IPS-18a (cell line): ENCODE data around the gene NUDT2.
"Not testable (repeated sequence)": the region's sequence is repeated elsewhere in the genome, so short reads cannot be mapped to it uniquely, and the experiment has no call there.

Experiments used
- H3K27ac ChIP-seq: one replicate; pipeline ENCODE4 v1.5.1; 2013; ENCODE audit warnings: low read length
- H3K27me3 ChIP-seq: one replicate; pipeline ENCODE4 v1.6.1; 2013; ENCODE audit warnings: mild to moderate bottlenecking, low read length; ENCODE audit not compliant: control insufficient read depth, insufficient read depth
- H3K36me3 ChIP-seq: one replicate; pipeline ENCODE4 v1.6.1; 2013; ENCODE audit warnings: low read depth, low read length; ENCODE audit not compliant: control insufficient read depth
- H3K4me1 ChIP-seq: one replicate; pipeline ENCODE4 v1.6.1; 2013; ENCODE audit warnings: low read depth, low read length; ENCODE audit not compliant: control insufficient read depth
- H3K4me3 ChIP-seq: one replicate; pipeline ENCODE4 v1.5.1; 2013; ENCODE audit warnings: low read length
- H3K9ac ChIP-seq: one replicate; pipeline ENCODE4 v1.6.1; 2013; ENCODE audit warnings: mild to moderate bottlenecking, low read length, moderate library complexity
- H3K9me3 ChIP-seq: one replicate; pipeline ENCODE4 v1.6.1; 2013; ENCODE audit warnings: low read depth, low read length; ENCODE audit not compliant: control insufficient read depth

NUDT2 gene

DNA sequence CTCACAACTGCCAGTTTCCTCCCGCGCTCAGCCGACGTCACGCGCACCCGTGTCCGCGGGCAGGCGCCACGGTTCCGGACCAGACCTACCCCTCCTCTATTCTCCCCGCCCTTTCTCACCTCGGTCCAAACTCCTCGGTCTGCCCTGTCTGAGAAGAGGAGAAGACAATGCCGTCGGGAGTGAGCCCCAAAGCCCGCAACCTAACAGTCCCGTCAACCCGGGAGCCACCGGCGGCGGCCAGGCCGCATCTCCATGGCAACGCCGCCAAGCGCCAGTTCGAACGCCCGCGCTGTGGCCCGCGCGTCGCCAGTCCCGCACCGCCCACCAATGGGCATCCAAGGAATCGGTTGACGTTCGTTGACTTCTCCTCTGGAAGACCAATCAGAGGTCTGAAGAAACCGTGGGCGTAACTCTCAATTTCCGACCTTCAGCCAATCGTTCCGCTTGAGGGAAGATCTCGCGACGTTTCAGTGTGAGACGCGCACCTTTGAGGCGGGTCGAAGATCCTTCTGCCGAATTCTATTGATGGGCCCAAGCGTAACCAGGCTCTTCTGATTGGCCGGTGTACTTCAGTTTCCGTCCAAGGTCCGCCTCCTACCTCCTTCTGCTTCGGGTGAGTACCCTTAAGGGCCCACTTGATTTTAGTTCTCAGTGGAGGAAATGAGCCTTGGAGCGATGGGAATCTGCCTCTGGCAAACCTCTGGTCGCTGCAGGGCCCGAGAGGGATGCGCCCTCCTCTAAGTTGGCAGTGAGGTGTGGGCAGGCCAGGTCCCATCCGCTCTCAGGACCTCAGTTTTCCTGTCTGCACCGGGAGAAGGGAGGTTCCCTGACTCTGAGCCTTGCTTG lies at the start of gene NUDT2, which contains the start of gene KIF24:
Gene NUDT2 (plus strand): TSS at position 583 of the 846 bp plus-strand sequence. CDS start 9,471 bp downstream, outside the sequence.
Gene KIF24 (minus strand): TSS at position 282 of the 846 bp plus-strand sequence. CDS start 17,922 bp downstream, outside the sequence.
- Histone ChIP-seq H3K27ac (peak within 1 kb of the TSS; percentile 44), H3K27me3 (no peaks in the 10 kb centered on the region), H3K9ac (peak within 1 kb of the TSS; percentile 85), H3K4me3 (peak within 1 kb of the TSS; percentile 67), H3K9me3 (no peaks in the 10 kb centered on the region), H3K4me1 (peaks cover 13% of the 10 kb centered on the region), H3K36me3 (no peaks in the 10 kb centered on the region)

DNA sequence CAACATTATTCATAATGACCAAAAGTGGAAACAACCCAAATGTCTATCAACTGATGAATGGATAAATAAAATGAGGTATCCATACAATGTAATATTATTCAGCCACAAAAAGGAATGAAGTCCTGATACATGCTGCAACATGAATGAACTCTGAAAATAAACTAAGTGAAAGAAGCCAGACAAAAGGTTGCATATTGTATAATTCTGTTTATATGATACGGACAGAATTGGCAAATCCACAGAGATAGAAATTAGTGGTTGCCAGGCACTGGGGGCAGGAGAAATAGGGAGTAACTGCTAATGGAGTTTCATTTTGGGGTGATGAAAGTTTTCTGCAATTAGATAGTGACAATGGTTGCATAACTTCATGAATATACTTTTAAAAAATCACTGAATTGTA lies 47.3 kb upstream of the NUDT2 start:
- H3K4me3 ChIP-seq, result no peak overlapping the region
- no peaks in the 10 kb centered on the region for H3K9me3 ChIP-seq
- H3K27me3 ChIP-seq, result no peaks in the 10 kb centered on the region
- H3K9ac ChIP-seq, result no peak overlapping the region
- H3K36me3 ChIP-seq, result no peaks in the 10 kb centered on the region
- H3K27ac ChIP-seq, result no peak overlapping the region
- H3K4me1 ChIP-seq, result no peaks in the 10 kb centered on the region

DNA sequence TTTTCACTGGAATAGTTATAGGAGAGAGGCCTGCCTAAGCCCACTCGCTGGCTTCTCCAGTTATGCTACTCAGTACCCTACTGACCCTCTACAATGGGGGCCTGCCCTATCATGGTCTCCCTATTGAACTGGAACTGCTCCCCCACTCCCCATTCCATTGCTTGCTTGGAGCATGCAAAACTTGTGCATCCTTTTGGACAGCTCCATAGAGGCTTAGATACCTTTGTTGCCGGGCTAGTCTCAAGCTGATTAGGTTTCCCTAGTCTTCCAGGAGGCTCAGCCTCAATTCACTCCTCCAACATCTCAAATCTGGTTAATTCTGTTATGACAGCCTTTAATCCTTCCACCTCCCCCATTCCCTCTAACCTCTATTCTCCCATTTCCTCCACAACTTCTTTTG lies 40.2 kb upstream of the NUDT2 start:
- Histone ChIP-seq H3K27ac (no peak overlapping the region), H3K36me3 (no peaks in the 10 kb centered on the region), H3K4me3 (no peak overlapping the region), H3K9ac (no peak overlapping the region), H3K9me3 (no peaks in the 10 kb centered on the region), H3K4me1 (no peaks in the 10 kb centered on the region), H3K27me3 (no peaks in the 10 kb centered on the region)

DNA sequence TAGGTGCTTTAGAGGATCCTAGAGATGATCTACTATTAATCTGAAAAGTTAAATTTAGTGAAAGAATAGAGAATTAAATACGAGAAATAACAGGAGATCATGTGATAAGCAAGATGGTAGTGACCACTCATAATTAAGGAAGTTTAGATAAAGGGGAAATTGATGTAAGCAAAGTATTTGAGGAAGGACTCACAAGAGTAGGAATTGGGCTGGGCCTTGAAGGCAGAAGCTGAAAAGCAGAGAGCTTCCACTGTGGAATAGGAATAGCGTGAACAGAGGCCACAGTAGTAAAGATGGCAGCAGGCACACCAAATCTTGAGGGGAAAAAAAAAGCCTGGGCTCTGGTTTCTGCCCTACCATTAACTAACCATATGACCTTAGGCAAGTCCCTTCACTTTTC lies 38.3 kb upstream of the NUDT2 start:
- Histone ChIP-seq H3K4me1 (no peaks in the 10 kb centered on the region), H3K4me3 (no peak overlapping the region), H3K9ac (no peak overlapping the region), H3K36me3 (no peaks in the 10 kb centered on the region), H3K27me3 (no peaks in the 10 kb centered on the region), H3K9me3 (no peaks in the 10 kb centered on the region), H3K27ac (no peak overlapping the region)

DNA sequence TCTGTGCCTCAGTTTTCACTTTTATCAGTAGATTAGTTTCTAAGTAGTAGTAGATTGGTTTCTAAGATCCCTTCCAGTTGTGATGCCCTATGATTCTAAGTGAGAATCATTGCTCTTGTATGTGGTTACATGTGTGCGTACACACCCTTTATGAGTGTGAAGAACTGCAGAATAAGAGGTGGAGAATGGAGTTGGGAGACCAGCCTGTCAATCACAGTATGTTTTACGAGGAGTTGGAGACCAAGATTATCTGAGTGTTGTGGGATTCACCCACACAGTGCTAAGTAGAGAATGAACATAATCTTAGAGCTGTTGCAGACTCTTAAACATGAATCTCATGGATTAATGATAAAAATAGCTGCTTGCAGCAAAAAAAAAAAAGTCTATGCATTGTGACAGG lies 37.9 kb upstream of the NUDT2 start:
- no peaks in the 10 kb centered on the region for H3K27me3 ChIP-seq
- no peak overlapping the region for H3K4me3 ChIP-seq
- H3K9ac ChIP-seq, result no peak overlapping the region

DNA sequence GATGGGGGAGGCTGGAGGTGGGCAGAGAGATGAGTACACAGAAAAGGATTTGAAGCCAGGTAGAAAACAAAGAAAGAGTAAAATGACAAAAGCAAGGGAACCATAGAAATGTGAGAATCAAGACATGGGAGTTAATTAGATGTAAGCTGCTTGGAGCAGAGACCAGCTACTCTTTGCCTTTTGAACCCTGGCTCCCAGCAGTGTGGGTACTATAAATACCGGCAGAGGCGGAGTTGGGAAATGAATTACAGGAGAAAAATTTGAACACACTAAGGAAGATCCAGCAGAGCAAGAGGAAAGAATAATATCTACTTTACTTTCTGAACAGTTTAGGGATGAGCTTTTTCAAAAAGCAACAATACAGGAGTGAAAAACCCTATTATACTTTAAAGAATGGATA lies 36.8 kb upstream of the NUDT2 start:
- Histone ChIP-seq H3K9ac (no peak overlapping the region), H3K9me3 (no peaks in the 10 kb centered on the region), H3K4me1 (no peaks in the 10 kb centered on the region), H3K27ac (no peak overlapping the region), H3K36me3 (no peaks in the 10 kb centered on the region), H3K27me3 (no peaks in the 10 kb centered on the region), H3K4me3 (no peak overlapping the region)

More for the DNA sequence above, 37.9 kb upstream of the NUDT2 start:
- Histone ChIP-seq H3K4me1 (no peaks in the 10 kb centered on the region), H3K9me3 (no peaks in the 10 kb centered on the region), H3K36me3 (no peaks in the 10 kb centered on the region), H3K27ac (no peak overlapping the region)

DNA sequence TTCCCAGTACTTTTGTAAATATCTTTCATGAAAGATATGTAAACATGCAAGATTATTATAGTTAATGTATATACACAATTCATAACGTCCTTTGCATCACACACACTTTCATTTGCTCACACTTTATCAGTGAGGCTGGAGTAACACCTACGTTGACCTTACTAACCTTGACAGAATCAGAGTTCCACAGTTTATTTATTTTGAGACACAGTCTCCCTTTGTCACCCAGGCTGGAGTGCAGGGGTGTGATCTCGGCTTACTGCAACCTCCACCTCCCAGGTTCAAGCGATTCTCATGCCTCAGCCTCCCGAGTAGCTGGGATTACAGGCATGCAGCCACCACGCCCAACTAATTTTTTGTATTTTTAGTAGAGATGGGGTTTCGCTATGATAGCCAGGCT lies 28.3 kb upstream of the NUDT2 start:
- H3K4me3 ChIP-seq, H3K27ac ChIP-seq, H3K9me3 ChIP-seq, H3K9ac ChIP-seq, H3K36me3 ChIP-seq, H3K27me3 ChIP-seq, H3K4me1 ChIP-seq: not testable (repeated sequence)

DNA sequence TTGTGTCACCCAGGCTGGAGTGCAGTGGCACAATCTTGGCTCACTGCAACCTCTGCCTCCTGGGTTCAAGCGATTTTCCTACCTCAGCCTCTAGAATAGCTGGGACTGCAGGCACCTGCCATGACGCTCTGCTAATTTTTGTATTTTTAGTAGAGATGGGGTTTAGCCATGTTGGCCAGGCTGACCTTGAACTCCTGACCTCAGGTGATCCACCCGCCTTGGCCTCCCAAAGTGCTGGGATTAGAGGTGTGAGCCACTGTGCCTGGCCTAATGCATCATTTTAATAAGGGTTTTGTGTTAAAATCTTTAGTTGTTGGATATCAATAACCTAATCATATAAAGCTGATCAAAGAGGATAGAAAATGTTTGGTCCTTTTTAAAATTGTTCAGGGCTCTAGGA lies 21.1 kb upstream of the NUDT2 start:
- H3K9me3 ChIP-seq, H3K4me1 ChIP-seq, H3K4me3 ChIP-seq, H3K36me3 ChIP-seq, H3K27me3 ChIP-seq, H3K9ac ChIP-seq, H3K27ac ChIP-seq: not testable (repeated sequence)

DNA sequence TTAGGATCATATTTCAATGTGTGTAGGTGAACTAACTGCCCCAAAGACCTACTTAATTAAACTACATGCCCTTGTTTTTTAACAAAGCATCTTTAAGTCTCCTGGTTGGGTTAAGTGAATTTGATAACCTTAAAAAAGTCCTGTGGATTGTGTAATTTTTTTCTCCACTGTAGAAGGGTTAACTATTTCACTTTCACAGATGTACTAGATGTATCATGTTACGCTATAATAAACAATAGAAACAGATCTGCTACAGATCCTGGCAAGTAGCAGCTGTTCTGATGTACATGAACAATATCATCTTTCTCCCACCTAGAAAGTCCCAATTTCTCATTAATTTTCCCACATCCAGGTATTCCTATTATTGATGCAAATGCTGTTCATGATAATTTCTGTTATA lies 19.2 kb upstream of the NUDT2 start:
- Histone ChIP-seq H3K9me3 (no peaks in the 10 kb centered on the region), H3K27me3 (no peaks in the 10 kb centered on the region), H3K36me3 (no peaks in the 10 kb centered on the region), H3K4me3 (no peak overlapping the region), H3K4me1 (no peaks in the 10 kb centered on the region), H3K9ac (no peak overlapping the region), H3K27ac (no peak overlapping the region)

DNA sequence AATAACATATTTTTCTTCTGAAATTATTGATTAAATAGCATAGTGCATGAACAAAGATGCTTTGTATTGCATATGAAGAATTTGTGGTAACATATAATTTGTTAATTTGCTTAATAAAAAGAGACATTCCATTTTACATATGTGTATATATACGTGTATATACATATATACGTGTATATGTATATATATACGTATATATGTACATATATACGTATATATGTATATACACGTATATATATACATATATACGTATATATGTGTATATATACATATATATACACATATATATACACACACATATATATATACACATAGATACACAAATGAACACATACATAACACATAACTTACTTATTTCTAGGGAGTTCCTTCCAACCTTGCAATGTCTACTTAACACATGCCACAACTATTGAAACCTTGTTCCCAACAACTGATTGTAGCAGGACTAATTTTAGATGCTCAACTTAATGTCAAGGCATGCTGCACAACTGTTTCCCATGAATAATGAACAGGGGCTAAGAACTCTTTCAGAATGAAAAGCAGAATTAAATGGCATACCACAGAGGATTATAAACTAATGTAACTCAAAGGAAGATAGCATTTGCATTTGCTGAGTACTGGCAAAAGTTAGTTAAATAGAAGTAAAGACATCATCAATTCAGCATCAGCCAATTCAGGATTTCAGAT lies 17.7 kb upstream of the NUDT2 start:
- Histone ChIP-seq H3K27ac (no peak overlapping the region), H3K9me3 (no peaks in the 10 kb centered on the region), H3K4me3 (no peak overlapping the region), H3K9ac (no peak overlapping the region), H3K4me1 (no peaks in the 10 kb centered on the region), H3K27me3 (no peaks in the 10 kb centered on the region), H3K36me3 (no peaks in the 10 kb centered on the region)

DNA sequence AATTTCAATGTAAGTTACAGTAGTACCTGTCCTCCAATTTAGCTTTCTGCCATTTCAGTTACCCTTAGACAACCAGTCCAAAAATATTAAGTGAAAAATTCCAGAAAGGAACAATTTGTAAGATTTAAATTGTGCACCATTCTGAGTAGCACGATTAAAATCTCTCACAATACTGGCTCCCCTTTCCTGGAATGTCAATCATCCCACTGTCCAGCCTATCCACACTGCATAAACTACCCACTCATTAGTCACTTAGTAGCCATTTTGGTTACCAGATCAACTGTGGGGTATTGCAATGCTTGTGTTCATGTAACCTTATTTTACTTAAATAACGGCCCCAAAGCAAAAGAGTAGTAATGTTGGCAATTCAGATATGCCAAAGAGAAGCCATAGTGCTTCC lies 11.9 kb upstream of the NUDT2 start:
- no peak overlapping the region for H3K27ac ChIP-seq
- no peaks in the 10 kb centered on the region for H3K4me1 ChIP-seq
- H3K9me3 ChIP-seq, result no peaks in the 10 kb centered on the region
- H3K36me3 ChIP-seq, result no peaks in the 10 kb centered on the region
- H3K4me3 ChIP-seq, result no peak overlapping the region
- no peaks in the 10 kb centered on the region for H3K27me3 ChIP-seq
- H3K9ac ChIP-seq, result no peak overlapping the region
